ENCODE data around the gene ZDHHC11. TPM values are rescaled to one million over a fixed set of nuclear protein-coding genes. Genes with fewer than 3 reads are reported as not detected.
"Not testable (repeated sequence)": the region's sequence is repeated elsewhere in the genome, so short reads cannot be mapped to it uniquely, and the experiment has no call there.

ZDHHC11 gene
- total RNA-seq, 1 donor from 2014 or later = 23.2 TPM

DNA sequence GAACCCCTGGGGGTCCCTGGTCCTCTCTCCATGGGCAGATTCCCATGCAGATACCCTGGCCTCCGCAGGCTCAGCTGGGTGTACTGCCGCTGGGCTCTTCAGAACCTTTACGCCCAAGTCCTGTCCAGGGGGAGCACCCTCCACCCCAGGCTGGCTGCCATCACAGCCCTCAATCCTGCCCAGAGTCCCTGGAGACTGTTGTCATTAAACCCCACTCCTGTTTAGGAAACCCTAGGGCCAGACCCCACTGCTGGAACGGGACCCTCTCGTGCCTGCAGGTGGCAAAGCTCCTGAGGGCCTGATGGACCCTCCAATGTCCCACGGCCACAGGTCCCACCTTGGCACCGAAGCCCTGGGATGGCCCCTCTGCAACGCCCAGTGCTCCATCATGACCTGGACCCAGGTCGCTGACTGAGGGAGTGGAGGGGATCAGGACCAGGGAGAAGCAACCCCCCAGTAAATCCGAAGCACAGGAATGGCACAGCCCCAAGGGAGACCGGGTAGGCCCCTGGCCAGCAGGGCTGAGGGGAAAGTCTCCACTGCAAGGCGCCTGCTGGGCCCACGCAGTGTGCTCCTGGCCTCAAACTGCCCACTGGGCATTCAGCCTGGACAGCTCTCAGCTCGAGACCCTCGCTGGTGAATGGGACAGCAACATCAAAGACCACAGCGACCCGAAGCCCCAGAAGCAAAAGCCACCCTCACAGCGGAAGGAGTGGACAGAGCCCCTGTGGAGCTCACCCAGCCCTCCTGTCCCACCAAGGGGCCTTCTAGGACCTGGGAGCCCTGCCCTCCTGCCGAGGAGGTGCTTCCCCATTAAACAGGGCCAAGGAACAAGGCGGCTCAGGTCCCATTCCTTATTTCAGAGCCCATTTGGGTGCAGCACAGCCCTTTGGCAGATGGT is 74.6 kb downstream of the ZDHHC11 start:
- DNase-seq (ENCODE audit: low spot score) = no peak

GRCh38 chr5:775595-775960 is 75.2 kb downstream of the ZDHHC11 start:
- not testable (repeated sequence) for DNase-seq (ENCODE audit: low spot score)

- DNase-seq (ENCODE audit: low spot score) = not testable (repeated sequence)
These were observed 75.8 kb downstream of the ZDHHC11 start for GRCh38 chr5:774854-775505.

DNA sequence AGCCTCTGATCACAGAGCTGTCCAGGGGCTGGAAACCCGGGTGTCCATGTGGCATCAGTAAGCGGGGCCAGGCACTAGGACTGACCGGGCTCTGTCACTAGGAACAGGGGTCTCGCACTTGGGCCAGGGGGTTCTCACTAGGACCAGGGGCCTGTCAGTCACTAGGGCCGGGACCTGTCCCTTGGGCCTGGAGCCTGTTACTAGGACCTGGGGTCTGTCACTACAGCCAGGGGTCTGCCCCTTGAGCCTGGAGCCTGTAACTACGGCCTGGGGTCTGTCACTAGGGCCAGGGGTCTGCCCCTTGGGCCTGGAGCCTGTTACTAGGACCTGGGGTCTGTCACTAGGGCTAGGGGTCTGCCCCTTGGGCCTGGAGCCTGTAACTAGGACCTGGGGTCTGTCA is 76.5 kb downstream of the ZDHHC11 start:
- not testable (repeated sequence) for DNase-seq (ENCODE audit: low spot score)

GRCh38 chr5:773517-774264 is 77.1 kb downstream of the ZDHHC11 start:
- DNase-seq (ENCODE audit: low spot score) = no peak

- DNase-seq (ENCODE audit: low spot score) = not testable (repeated sequence)
These were observed 77.9 kb downstream of the ZDHHC11 start for GRCh38 chr5:772931-773330.

GRCh38 chr5:772547-772890 is 78.3 kb downstream of the ZDHHC11 start:
- not testable (repeated sequence) for DNase-seq (ENCODE audit: low spot score)

DNA sequence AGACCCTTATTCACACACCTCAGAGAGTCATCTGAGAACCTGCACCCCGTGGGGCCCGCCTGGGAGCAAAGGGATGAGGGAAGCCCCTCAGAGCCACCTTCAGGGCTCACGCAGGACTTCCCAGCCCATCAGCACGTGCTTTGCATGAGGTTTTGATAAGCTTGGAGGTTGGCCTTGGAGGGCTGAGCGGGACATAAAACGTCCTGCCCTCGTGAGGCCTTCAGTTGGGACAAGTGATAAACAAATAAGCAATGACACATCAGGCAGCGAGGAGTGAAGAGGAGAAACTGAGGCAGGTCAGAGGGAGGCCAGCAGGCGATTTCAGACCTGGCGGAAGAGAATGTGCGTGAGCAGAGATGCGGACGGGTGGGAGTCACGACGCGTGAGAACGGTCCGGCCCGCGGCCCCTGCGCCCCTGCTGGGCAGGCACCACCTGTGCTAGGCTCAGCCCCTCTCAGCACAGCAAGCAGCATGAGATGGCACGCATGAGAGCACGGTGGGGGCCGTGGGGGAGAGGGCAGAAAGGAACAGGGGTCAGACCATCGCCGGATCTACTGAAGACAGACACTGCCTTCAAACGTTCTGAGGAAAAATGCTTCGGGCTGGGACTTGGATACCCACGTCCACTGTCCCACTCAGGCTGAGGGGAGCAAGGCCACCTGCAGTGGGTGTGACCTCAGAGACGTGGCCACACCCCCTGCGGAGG is 78.8 kb downstream of the ZDHHC11 start:
- not testable (repeated sequence) for DNase-seq (ENCODE audit: low spot score)

DNA sequence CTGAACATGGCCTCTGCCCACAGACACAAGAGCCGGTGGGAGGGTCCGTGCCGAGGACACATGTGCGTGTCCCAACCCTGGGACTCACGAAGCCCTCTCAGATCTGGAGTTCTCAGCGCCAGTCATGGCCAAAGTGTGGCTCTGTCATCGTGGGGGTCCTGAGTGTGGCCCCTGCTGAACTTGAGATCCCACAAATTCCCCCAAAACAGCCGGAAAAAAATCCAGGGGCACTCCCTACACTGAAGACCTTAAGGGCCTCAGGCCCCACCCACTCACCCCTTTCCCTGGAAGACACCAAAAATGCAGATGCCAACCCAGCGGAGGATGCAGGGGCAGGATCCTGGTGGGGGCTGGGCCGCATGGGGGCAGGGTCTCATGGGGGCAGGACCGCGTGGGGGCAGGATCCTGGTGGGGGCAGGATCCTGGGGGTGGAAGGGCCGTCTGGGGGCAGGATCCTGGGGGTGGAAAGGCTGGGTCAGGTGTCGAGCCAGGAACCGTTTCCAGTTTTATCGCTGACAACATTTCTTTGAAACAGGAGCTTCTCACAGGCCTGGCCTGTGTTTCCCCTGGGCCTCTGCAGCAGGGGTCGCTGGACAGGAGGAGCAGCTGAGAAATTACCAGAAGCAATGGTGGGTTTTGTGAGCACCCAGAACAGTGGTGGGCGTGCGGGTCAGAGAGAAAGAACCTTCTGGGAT is 79.6 kb downstream of the ZDHHC11 start:
- DNase-seq (ENCODE audit: low spot score) = not testable (repeated sequence)

DNA sequence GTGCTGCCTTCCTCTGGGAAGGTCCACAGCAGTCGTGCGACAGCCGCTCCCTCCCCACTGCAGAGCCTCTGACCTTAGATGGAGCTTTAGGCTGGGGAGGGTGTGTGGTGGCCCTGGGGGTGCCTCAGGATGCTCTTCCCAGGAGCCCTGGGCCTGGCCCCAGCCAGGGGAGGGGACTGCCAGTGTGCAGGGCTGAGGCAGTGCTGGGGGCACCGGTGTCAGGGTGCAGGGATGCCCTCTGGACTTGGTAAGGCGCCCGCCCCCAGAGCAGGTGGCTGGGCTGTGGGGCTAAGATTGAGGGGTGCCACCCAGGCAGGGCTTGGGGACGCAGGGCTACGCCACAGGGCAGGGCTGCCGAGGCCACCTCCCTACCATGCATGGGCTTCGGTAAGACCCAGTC is 80.2 kb downstream of the ZDHHC11 start:
- DNase-seq (ENCODE audit: low spot score) = not testable (repeated sequence)

GRCh38 chr5:769485-770145 is 81.2 kb downstream of the ZDHHC11 start:
- not testable (repeated sequence) for DNase-seq (ENCODE audit: low spot score)

- DNase-seq (ENCODE audit: low spot score) = no peak
These were observed 83.9 kb downstream of the ZDHHC11 start for GRCh38 chr5:766666-767431.

DNA sequence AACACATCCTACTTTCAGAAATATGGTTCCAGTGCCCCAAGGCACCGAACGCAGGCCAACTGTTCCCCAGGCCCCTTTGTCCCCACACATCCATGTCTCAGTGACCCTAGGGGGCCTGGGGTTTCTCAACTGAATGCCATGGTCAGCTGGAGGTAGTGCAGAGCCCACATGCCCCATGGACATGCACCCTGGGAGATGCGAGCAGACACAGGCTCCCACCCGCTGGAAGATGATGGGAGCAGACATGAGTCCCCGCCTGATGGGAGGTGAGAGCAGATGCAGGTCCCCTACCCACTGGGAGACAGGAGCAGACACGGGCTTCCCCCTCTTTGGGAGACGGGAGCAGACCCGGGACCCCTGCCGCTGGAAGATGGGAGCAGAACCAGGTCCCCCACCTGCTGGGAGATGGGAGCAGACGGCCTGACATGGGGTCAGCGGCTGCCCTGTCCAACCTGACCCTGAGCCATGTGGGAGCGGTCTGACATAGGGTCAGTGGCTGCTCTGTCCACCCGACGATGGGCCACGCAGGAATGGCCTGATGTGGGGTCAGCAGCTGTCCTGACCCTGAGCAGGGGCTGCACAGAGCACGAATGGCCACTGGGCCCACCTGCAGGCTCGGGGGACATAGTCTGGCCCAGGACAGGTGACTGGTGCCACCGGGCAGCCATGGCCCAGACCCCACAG is 84.7 kb downstream of the ZDHHC11 start:
- no peak for DNase-seq (ENCODE audit: low spot score)

DNA sequence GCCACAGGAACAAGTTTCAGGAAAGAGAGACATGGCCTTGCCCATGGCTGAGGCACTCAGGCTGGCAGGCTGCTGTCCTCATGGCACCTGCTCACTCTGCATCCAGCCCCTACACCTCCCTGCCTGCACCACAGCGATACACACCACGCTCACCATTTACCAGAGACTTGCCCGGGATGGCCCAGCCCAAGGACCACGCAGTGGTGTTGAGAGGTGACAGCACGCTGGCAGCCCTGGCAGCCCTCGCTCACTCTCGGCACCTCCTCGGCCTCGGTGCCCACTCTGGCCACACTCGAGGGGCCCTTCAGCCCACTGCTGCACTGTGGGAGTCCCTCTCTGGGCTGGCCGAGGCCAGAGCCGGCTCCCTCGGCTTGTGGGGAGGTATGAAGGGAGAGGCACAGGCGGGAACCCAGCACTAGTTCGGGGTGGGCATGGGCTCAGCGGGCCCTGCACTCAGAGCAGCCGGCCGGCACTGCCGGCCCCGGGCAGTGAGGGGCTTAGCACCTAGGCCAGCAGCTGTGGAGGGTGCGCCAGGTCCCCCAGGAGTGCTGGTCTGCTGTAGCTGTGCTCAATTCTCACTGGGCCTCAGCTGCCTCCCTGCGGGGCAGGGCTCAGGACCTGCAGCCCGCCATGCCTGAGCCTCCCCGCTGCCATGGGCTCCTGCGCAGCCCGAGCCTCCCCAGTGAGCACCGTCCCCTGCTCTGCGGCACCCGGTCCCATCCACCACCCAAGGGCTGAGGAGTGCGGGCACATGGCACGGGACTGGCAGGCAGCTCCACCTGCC is 86.6 kb downstream of the ZDHHC11 start:
- no peak for DNase-seq (ENCODE audit: low spot score)

GRCh38 chr5:763397-763796 is 87.4 kb downstream of the ZDHHC11 start:
- no peak for DNase-seq (ENCODE audit: low spot score)

DNA sequence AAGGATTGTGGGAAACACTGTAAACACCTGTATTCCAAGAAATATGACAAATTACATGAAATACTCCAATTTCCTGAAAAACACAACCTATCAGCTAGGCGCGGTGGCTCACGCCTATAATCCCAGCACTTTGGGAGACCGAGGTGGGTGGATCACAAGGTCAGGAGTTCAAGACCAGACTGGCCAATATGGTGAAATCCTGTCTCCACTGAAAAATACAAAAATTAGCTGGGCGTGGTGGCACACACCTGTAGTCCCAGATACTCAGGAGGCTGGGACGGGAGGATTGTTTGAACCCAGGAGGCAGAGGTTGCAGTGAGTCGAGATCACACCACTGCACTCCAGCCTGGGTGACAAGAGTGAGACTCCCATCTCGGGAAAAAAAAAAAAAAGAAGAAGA is 87.8 kb downstream of the ZDHHC11 start:
- not testable (repeated sequence) for DNase-seq (ENCODE audit: low spot score)

GRCh38 chr5:761854-762710 is 88.7 kb downstream of the ZDHHC11 start:
- no peak for DNase-seq (ENCODE audit: low spot score)
